ENCODE measurements around the gene ZNF235. TPM values are rescaled to one million over a fixed set of nuclear protein-coding genes. Genes with fewer than 3 reads are reported as not detected.

Gene ZNF235
- total and polyA plus RNA-seq, 4 donors = 0.96 to 5.3 (median 2.1) TPM

DNA sequence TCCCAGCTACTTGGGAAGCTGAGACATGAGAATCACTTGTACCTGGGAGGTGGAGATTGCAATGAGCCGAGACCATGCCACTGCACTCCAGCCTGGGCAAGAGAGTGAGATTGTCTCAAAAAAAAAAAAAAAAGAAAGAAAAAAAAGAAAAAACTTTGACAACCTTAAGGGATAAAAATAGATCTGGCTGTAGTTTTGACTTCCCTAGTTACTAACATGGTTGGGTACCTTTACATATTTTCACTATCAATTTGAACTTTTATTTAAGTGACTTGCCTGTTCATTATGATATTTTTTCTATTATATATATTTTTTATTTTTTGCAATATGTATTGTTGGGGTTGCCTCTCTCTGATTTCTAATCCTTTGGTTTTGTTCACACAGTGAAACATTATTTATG, 8.4 kb upstream of the ZNF235 start:
- H3K36me3 ChIP-seq (ENCODE audit: control insufficient read depth in 4 of 4, insufficient read depth in 3 of 4, low read depth in 1 of 4, low read length in 3 of 4) = peaks cover 0 to 2% (median 0%) of the 10 kb centered on the region in 4 donors
- WGBS = 95% methylated on average over 1 of the region's 1 CpG
- H3K27ac ChIP-seq (ENCODE audit: low read depth in 1 of 2, low read length in 2 of 2) = no peak overlapping the region
- H3K4me3 ChIP-seq (ENCODE audit: low read depth in 1 of 3, low read length in 3 of 3) = no peak overlapping the region
- TF ChIP-seq EGR1 (IDR thresholded peaks at IDR 0.05; ENCODE audit: low read depth in 2 of 2) (no peak), YY1 (IDR thresholded peaks at IDR 0.05) (no peak), FOXA2 (IDR thresholded peaks at IDR 0.05) (no peak), RXRA (IDR thresholded peaks at IDR 0.05) (no peak), SP1 (IDR thresholded peaks at IDR 0.05) (no peak), HNF4G (IDR thresholded peaks at IDR 0.05) (no peak), NR2F2 (IDR thresholded peaks at IDR 0.05) (no peak), FOXA1 (IDR thresholded peaks at IDR 0.05) (no peak), JUND (IDR thresholded peaks at IDR 0.05) (no peak), GABPA (IDR thresholded peaks at IDR 0.05 in 1 of 2, conservative IDR thresholded peaks at IDR 0.05 in 1 of 2) (no peak), TAF1 (conservative IDR thresholded peaks at IDR 0.05) (no peak), HNF4A (conservative IDR thresholded peaks at IDR 0.05) (no peak), RAD21 (IDR thresholded peaks at IDR 0.05) (no peak)
- TF ChIP-seq, protein P1, sequence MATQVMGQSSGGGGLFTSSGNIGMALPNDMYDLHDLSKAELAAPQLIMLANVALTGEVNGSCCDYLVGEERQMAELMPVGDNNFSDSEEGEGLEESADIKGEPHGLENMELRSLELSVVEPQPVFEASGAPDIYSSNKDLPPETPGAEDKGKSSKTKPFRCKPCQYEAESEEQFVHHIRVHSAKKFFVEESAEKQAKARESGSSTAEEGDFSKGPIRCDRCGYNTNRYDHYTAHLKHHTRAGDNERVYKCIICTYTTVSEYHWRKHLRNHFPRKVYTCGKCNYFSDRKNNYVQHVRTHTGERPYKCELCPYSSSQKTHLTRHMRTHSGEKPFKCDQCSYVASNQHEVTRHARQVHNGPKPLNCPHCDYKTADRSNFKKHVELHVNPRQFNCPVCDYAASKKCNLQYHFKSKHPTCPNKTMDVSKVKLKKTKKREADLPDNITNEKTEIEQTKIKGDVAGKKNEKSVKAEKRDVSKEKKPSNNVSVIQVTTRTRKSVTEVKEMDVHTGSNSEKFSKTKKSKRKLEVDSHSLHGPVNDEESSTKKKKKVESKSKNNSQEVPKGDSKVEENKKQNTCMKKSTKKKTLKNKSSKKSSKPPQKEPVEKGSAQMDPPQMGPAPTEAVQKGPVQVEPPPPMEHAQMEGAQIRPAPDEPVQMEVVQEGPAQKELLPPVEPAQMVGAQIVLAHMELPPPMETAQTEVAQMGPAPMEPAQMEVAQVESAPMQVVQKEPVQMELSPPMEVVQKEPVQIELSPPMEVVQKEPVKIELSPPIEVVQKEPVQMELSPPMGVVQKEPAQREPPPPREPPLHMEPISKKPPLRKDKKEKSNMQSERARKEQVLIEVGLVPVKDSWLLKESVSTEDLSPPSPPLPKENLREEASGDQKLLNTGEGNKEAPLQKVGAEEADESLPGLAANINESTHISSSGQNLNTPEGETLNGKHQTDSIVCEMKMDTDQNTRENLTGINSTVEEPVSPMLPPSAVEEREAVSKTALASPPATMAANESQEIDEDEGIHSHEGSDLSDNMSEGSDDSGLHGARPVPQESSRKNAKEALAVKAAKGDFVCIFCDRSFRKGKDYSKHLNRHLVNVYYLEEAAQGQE (IDR thresholded peaks at IDR 0.05) = no peak
- TF ChIP-seq, protein P2, sequence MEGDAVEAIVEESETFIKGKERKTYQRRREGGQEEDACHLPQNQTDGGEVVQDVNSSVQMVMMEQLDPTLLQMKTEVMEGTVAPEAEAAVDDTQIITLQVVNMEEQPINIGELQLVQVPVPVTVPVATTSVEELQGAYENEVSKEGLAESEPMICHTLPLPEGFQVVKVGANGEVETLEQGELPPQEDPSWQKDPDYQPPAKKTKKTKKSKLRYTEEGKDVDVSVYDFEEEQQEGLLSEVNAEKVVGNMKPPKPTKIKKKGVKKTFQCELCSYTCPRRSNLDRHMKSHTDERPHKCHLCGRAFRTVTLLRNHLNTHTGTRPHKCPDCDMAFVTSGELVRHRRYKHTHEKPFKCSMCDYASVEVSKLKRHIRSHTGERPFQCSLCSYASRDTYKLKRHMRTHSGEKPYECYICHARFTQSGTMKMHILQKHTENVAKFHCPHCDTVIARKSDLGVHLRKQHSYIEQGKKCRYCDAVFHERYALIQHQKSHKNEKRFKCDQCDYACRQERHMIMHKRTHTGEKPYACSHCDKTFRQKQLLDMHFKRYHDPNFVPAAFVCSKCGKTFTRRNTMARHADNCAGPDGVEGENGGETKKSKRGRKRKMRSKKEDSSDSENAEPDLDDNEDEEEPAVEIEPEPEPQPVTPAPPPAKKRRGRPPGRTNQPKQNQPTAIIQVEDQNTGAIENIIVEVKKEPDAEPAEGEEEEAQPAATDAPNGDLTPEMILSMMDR (IDR thresholded peaks at IDR 0.05; ENCODE audit: low read depth, low read length, missing input control) = no peak
- TF ChIP-seq, protein P3, sequence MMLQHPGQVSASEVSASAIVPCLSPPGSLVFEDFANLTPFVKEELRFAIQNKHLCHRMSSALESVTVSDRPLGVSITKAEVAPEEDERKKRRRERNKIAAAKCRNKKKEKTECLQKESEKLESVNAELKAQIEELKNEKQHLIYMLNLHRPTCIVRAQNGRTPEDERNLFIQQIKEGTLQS (IDR thresholded peaks at IDR 0.05) = no peak
- TF ChIP-seq, protein P4, sequence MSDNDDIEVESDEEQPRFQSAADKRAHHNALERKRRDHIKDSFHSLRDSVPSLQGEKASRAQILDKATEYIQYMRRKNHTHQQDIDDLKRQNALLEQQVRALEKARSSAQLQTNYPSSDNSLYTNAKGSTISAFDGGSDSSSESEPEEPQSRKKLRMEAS (IDR thresholded peaks at IDR 0.05) = no peak
- TF ChIP-seq, protein P5, sequence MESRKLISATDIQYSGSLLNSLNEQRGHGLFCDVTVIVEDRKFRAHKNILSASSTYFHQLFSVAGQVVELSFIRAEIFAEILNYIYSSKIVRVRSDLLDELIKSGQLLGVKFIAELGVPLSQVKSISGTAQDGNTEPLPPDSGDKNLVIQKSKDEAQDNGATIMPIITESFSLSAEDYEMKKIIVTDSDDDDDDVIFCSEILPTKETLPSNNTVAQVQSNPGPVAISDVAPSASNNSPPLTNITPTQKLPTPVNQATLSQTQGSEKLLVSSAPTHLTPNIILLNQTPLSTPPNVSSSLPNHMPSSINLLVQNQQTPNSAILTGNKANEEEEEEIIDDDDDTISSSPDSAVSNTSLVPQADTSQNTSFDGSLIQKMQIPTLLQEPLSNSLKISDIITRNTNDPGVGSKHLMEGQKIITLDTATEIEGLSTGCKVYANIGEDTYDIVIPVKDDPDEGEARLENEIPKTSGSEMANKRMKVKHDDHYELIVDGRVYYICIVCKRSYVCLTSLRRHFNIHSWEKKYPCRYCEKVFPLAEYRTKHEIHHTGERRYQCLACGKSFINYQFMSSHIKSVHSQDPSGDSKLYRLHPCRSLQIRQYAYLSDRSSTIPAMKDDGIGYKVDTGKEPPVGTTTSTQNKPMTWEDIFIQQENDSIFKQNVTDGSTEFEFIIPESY (IDR thresholded peaks at IDR 0.05) = no peak
- no peak overlapping the region for H3K9ac ChIP-seq (ENCODE audit: low read depth in 1 of 2, low read length in 2 of 2)
- no peak for DNase-seq (ENCODE audit: low spot score)
- no peaks in the 10 kb centered on the region for H3K4me1 ChIP-seq (ENCODE audit: control insufficient read depth in 4 of 4, insufficient read depth in 4 of 4, low read length in 3 of 4)
- peaks cover 12 to 48% (median 27%) of the 10 kb centered on the region in 4 donors for H3K9me3 ChIP-seq (ENCODE audit: control insufficient read depth in 4 of 4, low read length in 3 of 4)
- H3K27me3 ChIP-seq (ENCODE audit: control insufficient read depth in 4 of 4, insufficient read depth in 4 of 4, low read length in 3 of 4) = no peaks in the 10 kb centered on the region
